Neural progenitor cell (in vitro differentiated cells): ENCODE measurements around the gene BLOC1S1. TPM values are rescaled to one million over a fixed set of nuclear protein-coding genes. Genes with fewer than 3 reads are reported as not detected.

ENCODE experiments used
- DNase-seq: peaks from one replicate; pipeline ENCODE4 v3.0.0-alpha.2; 2016; ENCODE audit warnings: low spot score
- H2AFZ ChIP-seq: fragments of 200-600 bp; sonication (generic); replicated peaks from 2 replicates; pipeline ENCODE4 v1.6.1; 2016; ENCODE audit warnings: antibody characterized with exemption
- H3F3A ChIP-seq: fragments of 200-600 bp; sonication (generic); 2 replicates; pipeline ENCODE4 v1.6.1; 2016; ENCODE audit warnings: antibody characterized with exemption, low read depth
- H3K27ac ChIP-seq: fragments of 200-600 bp; sonication (generic); 2 replicates; pipeline ENCODE4 v1.5.1; 2016; ENCODE audit warnings: mild to moderate bottlenecking
- H3K27me3 ChIP-seq: fragments of 200-600 bp; sonication (generic); 2 replicates; pipeline ENCODE4 v1.6.1; 2016; ENCODE audit warnings: mild to moderate bottlenecking, moderate library complexity
- H3K36me3 ChIP-seq: fragments of 200-600 bp; sonication (generic); 2 replicates; pipeline ENCODE4 v1.5.1; 2016
- H3K4me1 ChIP-seq: fragments of 200-600 bp; sonication (generic); 2 replicates; pipeline ENCODE4 v1.6.1; 2016; ENCODE audit warnings: mixed run types
- H3K4me2 ChIP-seq: fragments of 200-600 bp; sonication (generic); 2 replicates; pipeline ENCODE4 v1.6.1; 2016
- H3K4me3 ChIP-seq: fragments of 200-600 bp; sonication (generic); 2 replicates; pipeline ENCODE4 v1.5.1; 2016
- H3K79me2 ChIP-seq: fragments of 200-600 bp; sonication (generic); 2 replicates; pipeline ENCODE4 v1.6.1; 2016; ENCODE audit warnings: low read depth
- H3K9ac ChIP-seq: fragments of 200-600 bp; sonication (generic); 2 replicates; pipeline ENCODE4 v1.6.1; 2016
- H3K9me3 ChIP-seq: fragments of 200-600 bp; sonication (generic); 2 replicates; pipeline ENCODE4 v1.5.1; 2016; ENCODE audit warnings: low read depth
- H4K20me1 ChIP-seq: fragments of 200-600 bp; sonication (generic); 2 replicates; pipeline ENCODE4 v1.6.1; 2016; ENCODE audit warnings: low read depth
- H3K27ac Mint-ChIP-seq: 3 replicates; pipeline ENCODE4 v1.8.0; 2021; ENCODE audit warnings: mixed read lengths
- H3K27me3 Mint-ChIP-seq: 2 replicates; pipeline ENCODE4 v1.8.0; 2022; ENCODE audit warnings: low read depth, mild to moderate bottlenecking, inconsistent platforms, moderate library complexity, mixed read lengths; ENCODE audit not compliant: insufficient read depth
- H3K36me3 Mint-ChIP-seq: 3 replicates; pipeline ENCODE4 v1.8.0; 2021; ENCODE audit warnings: mixed read lengths
- H3K4me1 Mint-ChIP-seq: 3 replicates; pipeline ENCODE4 v1.8.0; 2021; ENCODE audit warnings: mixed read lengths
- H3K4me3 Mint-ChIP-seq: 3 replicates; pipeline ENCODE4 v1.8.0; 2021; ENCODE audit warnings: mild to moderate bottlenecking, moderate library complexity, mixed read lengths
- H3K9me3 Mint-ChIP-seq: 3 replicates; pipeline ENCODE4 v1.8.0; 2020; ENCODE audit warnings: mixed read lengths
- EZH2 ChIP-seq: fragments of 200-600 bp; sonication (generic); IDR thresholded peaks from 2 replicates; pipeline ENCODE4 v1.6.1; 2017; ENCODE audit warnings: antibody characterized with exemption, mild to moderate bottlenecking, moderate library complexity
- EZH2phosphoT487 ChIP-seq: fragments of 200-600 bp; sonication (generic); IDR thresholded peaks from 2 replicates; pipeline ENCODE4 v1.6.1; 2017; ENCODE audit warnings: antibody characterized with exemption
- total RNA-seq: library from RNA; depleted of rRNA; stranded (reverse); fragments of >200 nt; gene quantifications from 2 replicates; pipeline ENCODE4 v1.2.3, GENCODE V29; 2015; ENCODE audit warnings: low replicate concordance
- TF ChIP-seq, protein P1 (sequence below): fragments of 200-600 bp; sonication (generic); IDR thresholded peaks from 2 replicates; pipeline ENCODE4 v1.5.1; 2017; ENCODE audit warnings: antibody characterized with exemption, mild to moderate bottlenecking

BLOC1S1 gene
- total RNA-seq, 1 donor from 2014 or later, result 48.1 TPM

DNA sequence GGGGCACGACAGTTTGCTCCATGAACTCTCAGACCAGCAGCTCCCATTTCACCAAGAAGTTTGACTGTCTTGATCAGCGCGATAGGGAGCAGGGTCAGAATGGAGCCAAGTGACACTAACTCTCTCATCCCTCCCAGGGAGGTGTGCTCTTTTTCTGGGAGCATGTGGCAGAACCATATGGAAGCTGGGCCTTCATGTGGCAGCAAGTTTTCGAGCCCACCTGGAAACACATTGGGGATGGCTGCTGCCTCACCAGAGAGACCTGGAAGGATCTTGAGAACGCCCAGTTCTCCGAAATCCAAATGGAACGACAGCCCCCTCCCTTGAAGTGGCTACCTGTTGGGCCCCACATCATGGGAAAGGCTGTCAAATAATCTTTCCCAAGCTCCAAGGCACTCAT is 32.2 kb upstream of the BLOC1S1 start:
- Mint-ChIP-seq H3K27ac (no peak overlapping the region), H3K4me1 (peaks cover 13% of the 10 kb centered on the region), H3K9me3 (no peaks in the 10 kb centered on the region), H3K36me3 (peaks cover 4% of the 10 kb centered on the region), H3K27me3 (no peaks in the 10 kb centered on the region), H3K4me3 (no peak overlapping the region)
- no peaks in the 10 kb centered on the region for H3K27me3 ChIP-seq
- H3K4me3 ChIP-seq, result no peak overlapping the region
- no peak for TF ChIP-seq EZH2
- TF ChIP-seq EZH2phosphoT487, result no peak
- TF ChIP-seq, protein P1, sequence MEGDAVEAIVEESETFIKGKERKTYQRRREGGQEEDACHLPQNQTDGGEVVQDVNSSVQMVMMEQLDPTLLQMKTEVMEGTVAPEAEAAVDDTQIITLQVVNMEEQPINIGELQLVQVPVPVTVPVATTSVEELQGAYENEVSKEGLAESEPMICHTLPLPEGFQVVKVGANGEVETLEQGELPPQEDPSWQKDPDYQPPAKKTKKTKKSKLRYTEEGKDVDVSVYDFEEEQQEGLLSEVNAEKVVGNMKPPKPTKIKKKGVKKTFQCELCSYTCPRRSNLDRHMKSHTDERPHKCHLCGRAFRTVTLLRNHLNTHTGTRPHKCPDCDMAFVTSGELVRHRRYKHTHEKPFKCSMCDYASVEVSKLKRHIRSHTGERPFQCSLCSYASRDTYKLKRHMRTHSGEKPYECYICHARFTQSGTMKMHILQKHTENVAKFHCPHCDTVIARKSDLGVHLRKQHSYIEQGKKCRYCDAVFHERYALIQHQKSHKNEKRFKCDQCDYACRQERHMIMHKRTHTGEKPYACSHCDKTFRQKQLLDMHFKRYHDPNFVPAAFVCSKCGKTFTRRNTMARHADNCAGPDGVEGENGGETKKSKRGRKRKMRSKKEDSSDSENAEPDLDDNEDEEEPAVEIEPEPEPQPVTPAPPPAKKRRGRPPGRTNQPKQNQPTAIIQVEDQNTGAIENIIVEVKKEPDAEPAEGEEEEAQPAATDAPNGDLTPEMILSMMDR, result no peak
- peaks cover 7% of the 10 kb centered on the region for H3K4me1 ChIP-seq
- H3K4me2 ChIP-seq, result no peak overlapping the region
- no peak overlapping the region for H2AFZ ChIP-seq
- H3K27ac ChIP-seq, result no peak overlapping the region
- no peaks in the 10 kb centered on the region for H3K9me3 ChIP-seq
- no peak overlapping the region for H3K9ac ChIP-seq
- no peaks in the 10 kb centered on the region for H3K36me3 ChIP-seq
- peaks cover 3% of the 10 kb centered on the region for H3F3A ChIP-seq
- no peaks in the 10 kb centered on the region for H4K20me1 ChIP-seq
- DNase-seq, result no peak
- no peaks in the 10 kb centered on the region for H3K79me2 ChIP-seq

DNA sequence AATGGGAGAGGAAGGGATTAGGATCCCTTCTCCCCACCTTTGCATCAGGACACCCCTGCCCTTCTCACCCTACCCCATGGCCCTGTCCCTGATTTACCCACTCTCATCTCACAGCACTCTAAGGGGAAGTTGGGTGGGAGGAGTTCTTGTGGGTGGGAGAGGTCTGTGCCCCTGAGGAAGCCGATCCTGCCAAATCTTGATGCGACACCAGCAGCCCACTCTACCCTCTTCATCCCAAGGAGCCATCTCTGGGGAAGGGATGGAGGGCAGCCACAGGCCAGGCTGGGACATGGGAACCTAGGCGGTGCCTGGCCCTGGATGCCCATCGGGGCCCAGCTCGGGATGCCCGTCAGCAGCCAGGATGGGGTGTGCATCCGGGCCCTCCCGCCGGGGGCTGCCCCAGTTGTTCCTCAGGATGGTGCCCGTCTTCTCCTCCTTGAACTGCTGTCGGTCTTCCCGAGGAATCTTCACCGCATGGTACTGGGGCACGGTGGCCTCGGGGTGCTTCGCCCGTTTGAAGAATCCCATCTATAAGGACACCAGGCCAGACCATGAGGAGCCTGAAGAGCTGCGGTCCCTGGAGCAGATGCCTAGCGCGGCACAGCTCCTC is 31.0 kb upstream of the BLOC1S1 start:
- no peak overlapping the region for H3K27ac ChIP-seq
- Mint-ChIP-seq H3K4me1 (peaks cover 13% of the 10 kb centered on the region), H3K27me3 (no peaks in the 10 kb centered on the region), H3K36me3 (peaks cover 4% of the 10 kb centered on the region), H3K27ac (no peak overlapping the region), H3K9me3 (no peaks in the 10 kb centered on the region), H3K4me3 (no peak overlapping the region)
- H3K79me2 ChIP-seq, result no peaks in the 10 kb centered on the region
- H3K27me3 ChIP-seq, result no peaks in the 10 kb centered on the region
- H3K9me3 ChIP-seq, result no peaks in the 10 kb centered on the region
- no peak for DNase-seq
- H3K36me3 ChIP-seq, result no peaks in the 10 kb centered on the region
- no peak overlapping the region for H3K4me2 ChIP-seq
- TF ChIP-seq EZH2phosphoT487 (no peak), EZH2 (no peak)
- TF ChIP-seq, protein P1, result no peak
- no peak overlapping the region for H3K9ac ChIP-seq
- no peak overlapping the region for H2AFZ ChIP-seq
- no peak overlapping the region for H3K4me3 ChIP-seq
- H4K20me1 ChIP-seq, result no peaks in the 10 kb centered on the region
- peaks cover 3% of the 10 kb centered on the region for H3F3A ChIP-seq
- peaks cover 7% of the 10 kb centered on the region for H3K4me1 ChIP-seq

DNA sequence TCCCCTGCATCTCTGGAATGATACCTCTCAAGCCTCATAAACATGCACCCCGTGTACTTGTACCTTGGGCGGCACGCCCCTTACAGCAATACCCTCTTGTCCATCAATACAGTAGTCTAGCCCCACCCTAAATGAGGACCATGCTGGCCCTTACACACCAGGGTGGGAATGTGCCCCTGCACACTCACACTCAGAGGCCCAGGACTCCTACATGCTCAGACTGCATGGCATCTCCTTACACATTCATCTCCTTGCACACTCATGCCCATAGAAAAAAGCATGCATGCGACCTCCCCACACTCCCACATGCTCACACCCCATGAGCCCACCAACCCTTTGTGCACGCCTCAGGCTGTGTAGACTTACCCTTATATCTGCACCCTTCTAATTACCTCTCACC is 30.2 kb upstream of the BLOC1S1 start:
- Histone ChIP-seq H2AFZ (no peak overlapping the region), H3K4me2 (no peak overlapping the region), H3K27me3 (no peaks in the 10 kb centered on the region), H3K79me2 (no peaks in the 10 kb centered on the region), H3K9me3 (no peaks in the 10 kb centered on the region), H4K20me1 (no peaks in the 10 kb centered on the region), H3K9ac (no peak overlapping the region), H3K4me3 (no peak overlapping the region), H3K36me3 (no peaks in the 10 kb centered on the region), H3K27ac (no peak overlapping the region), H3F3A (peaks cover 3% of the 10 kb centered on the region), H3K4me1 (peaks cover 7% of the 10 kb centered on the region)
- no peaks in the 10 kb centered on the region for H3K9me3 Mint-ChIP-seq
- peaks cover 4% of the 10 kb centered on the region for H3K36me3 Mint-ChIP-seq
- H3K4me1 Mint-ChIP-seq, result peaks cover 12% of the 10 kb centered on the region
- TF ChIP-seq, protein P1, result no peak
- TF ChIP-seq EZH2phosphoT487 (no peak), EZH2 (no peak)
- no peak overlapping the region for H3K4me3 Mint-ChIP-seq
- H3K27ac Mint-ChIP-seq, result no peak overlapping the region
- no peak for DNase-seq
- no peaks in the 10 kb centered on the region for H3K27me3 Mint-ChIP-seq
